ENCODE results near the gene DNAJC28. TPM values are rescaled to one million over a fixed set of nuclear protein-coding genes. Genes with fewer than 3 reads are reported as not detected.
A peak's percentile ranks its signal among the peaks of the same experiment; 100 is the strongest.

The DNAJC28 gene
- total and polyA plus RNA-seq, 8 donors: 0.73 to 2.0 (median 1.2) TPM

DNA sequence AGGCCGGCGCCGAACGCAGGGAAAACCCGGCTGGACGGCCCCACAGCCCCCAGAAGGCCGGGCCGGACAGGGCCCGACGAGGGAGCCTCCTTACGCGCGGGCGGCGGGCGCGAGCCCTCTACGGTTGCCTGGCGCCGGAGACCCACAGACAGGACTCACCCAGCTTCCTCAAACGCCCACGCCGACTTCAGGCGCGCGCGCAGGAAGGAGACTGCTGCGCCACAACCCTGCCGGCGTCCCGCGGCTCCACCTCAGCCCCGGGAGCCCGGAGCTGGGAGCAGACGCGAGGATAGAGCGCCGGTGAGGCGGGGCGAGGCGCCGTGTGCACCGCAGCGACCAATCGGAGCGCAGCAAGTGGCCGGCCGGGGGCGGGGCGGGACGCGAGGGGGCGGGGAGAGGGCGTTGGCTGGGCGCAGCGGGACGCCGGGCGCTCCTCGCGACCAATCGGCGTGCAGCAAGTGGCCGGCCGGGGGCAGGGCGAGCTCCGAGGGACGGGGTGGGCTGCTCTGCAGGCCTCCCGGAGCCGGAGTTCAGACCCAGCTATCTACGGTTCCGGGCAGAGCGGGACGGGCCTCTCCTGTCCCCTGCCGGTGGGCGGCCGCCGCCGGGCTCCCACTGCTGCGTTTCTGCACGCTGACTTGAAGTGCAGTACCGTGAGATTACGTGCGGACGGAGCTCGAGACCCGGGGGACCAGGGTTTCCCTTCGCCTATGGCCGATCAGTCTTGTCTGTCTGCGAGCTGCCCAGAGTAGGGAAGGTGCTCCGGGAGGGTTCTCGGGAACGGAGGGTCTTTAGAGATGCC lies 11.6 kb downstream of the DNAJC28 start, which contains the start of gene TMEM50B:
TMEM50B (minus strand) TSS at position 296 of the 802 bp plus-strand sequence. CDS start 11,089 bp downstream, outside the sequence.
- TF ChIP-seq, protein P1, sequence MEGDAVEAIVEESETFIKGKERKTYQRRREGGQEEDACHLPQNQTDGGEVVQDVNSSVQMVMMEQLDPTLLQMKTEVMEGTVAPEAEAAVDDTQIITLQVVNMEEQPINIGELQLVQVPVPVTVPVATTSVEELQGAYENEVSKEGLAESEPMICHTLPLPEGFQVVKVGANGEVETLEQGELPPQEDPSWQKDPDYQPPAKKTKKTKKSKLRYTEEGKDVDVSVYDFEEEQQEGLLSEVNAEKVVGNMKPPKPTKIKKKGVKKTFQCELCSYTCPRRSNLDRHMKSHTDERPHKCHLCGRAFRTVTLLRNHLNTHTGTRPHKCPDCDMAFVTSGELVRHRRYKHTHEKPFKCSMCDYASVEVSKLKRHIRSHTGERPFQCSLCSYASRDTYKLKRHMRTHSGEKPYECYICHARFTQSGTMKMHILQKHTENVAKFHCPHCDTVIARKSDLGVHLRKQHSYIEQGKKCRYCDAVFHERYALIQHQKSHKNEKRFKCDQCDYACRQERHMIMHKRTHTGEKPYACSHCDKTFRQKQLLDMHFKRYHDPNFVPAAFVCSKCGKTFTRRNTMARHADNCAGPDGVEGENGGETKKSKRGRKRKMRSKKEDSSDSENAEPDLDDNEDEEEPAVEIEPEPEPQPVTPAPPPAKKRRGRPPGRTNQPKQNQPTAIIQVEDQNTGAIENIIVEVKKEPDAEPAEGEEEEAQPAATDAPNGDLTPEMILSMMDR (IDR thresholded peaks at IDR 0.05): peak in 3 of 4 donors; percentile 34 to 51 (median 44)
- ATAC-seq (peak; percentile 94 to 98 (median 95)), FAIRE-seq (no peak), DNase-seq (peak; percentile 95 to 98 (median 98))
- Histone ChIP-seq H3K36me3 (no peaks in the 10 kb centered on the region), H3K27me3 (no peaks in the 10 kb centered on the region), H3K9me3 (no peaks in the 10 kb centered on the region), H3K4me1 (peaks cover 0 to 6% (median 4%) of the 10 kb centered on the region in 3 donors), H3K27ac (peak within 1 kb of the TSS; percentile 87 to 95 (median 91)), H3K4me3 (peak within 1 kb of the TSS; percentile 68 to 98 (median 92))
- 0% methylated on average over 58 to 93 of the region's 93 CpGs for WGBS, 2 donors
- intact Hi-C loops (cut with DNase I): no loop called here

DNA sequence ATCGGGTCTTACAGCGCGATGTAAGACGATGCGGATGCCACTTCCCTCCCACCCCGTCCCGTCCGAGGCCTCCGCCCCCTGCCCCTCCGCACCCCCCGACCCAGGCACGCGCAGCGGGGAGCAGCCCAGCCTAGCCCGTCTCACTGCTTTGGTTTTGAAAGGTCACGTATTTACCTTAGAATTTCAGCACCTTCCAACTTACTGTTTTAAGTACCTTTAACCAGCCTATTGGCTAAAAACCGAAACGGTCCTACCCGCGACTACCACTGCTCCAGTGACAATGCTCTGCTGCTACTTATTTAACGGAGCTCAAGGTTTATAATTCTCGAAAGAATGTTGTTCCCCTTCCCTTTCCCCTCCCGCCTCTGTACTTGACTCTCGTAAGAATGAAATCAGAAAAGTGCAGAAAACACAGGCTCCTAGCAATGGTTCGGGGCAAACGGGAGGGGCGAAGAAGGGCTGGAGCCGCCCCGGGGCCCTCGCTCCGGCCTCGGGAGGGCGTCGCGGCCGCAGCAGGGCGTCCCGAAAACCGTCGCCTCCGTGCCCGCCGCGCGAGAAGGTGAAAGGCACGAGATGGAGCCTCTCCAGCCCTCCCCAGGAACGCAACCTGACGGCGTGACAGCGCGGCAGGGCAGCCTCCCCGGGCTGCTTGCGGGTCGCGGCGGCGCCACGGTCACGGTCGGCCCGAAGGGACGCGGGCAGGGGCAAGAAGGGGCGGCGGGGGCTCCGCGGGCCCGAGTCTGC lies 12.4 kb downstream of the DNAJC28 start:
- H3K27ac ChIP-seq: peak overlapping the region; percentile 87 to 95 (median 91)
- no peak for FAIRE-seq
- H3K4me3 ChIP-seq: peak overlapping the region; percentile 68 to 98 (median 92)
- intact Hi-C loops (cut with DNase I): no loop called here
- H3K9me3 ChIP-seq: no peaks in the 10 kb centered on the region
- peaks cover 0 to 6% (median 4%) of the 10 kb centered on the region in 3 donors for H3K4me1 ChIP-seq
- ATAC-seq: peak; percentile 22 to 42 (median 26)
- no peaks in the 10 kb centered on the region for H3K27me3 ChIP-seq
- peak in 4 of 6 donors; percentile 27 to 65 (median 45) for DNase-seq
- TF ChIP-seq, protein P1 (IDR thresholded peaks at IDR 0.05): no peak
- WGBS, 2 donors: 0 to 1% methylated on average over 58 to 68 of the region's 68 CpGs
- H3K36me3 ChIP-seq: no peaks in the 10 kb centered on the region

DNA sequence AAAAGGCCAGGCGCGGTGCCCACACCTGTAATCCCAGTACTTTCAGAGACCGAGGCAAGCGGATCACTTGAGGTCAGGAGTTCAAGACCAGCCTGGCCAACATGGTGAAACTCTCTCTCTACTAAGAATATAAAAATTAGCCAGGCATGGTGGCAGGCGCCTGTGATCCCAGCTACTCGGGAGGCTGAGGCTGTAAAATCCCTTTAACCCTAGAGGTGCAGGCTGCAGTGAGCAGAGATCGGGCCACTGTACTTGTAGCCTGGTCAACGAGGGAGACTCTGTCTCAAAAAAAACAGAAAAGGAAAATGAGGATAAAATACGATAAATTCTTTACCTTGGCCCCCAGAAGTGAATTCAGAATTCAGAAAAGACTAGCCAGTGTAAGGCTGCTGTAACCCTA lies 13.3 kb downstream of the DNAJC28 start:
- no peaks in the 10 kb centered on the region for H3K9me3 ChIP-seq

DNA sequence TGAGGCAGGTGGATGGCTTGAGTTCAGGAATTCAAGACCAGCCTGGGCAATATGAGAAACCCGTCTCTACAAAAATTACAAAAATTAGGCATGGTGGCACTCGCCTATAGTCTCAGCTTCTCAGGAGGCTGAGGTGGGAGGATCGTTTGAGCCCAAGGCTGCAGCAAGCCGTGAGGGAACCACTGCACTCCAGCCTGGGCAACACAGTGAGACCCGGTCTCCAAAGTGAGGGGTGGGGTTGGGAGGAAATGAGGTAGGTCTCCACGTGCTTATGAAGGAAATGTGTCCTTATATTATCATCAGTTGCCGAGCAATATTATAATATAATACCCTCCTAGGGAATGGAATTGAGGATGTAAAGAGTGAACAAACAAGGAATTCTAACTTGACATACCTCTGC lies 14.4 kb downstream of the DNAJC28 start:
- ATAC-seq: no peak
- Histone ChIP-seq H3K36me3 (no peaks in the 10 kb centered on the region), H3K4me3 (no peak overlapping the region), H3K27ac (no peak overlapping the region), H3K9me3 (no peaks in the 10 kb centered on the region), H3K4me1 (peaks cover 0 to 6% (median 4%) of the 10 kb centered on the region in 3 donors), H3K27me3 (no peaks in the 10 kb centered on the region)
- FAIRE-seq: no peak
- WGBS, 2 donors: 85% methylated on average over 7 of the region's 7 CpGs
- TF ChIP-seq, protein P1 (IDR thresholded peaks at IDR 0.05): no peak
- intact Hi-C loops (cut with DNase I): no loop called here
- no peak for DNase-seq

More for the DNA sequence above, 13.3 kb downstream of the DNAJC28 start:
- Histone ChIP-seq H3K27me3 (no peaks in the 10 kb centered on the region), H3K36me3 (no peaks in the 10 kb centered on the region), H3K4me3 (peak overlapping the region in 3 of 4 donors; percentile 68 to 98 (median 90)), H3K27ac (peak overlapping the region in 2 of 4 donors; percentile 5 to 90), H3K4me1 (peaks cover 0 to 6% (median 4%) of the 10 kb centered on the region in 3 donors)
- WGBS, 2 donors: 52 to 59% methylated on average over 9 of the region's 9 CpGs
- intact Hi-C loops (cut with DNase I): no loop called here
- no peak for ATAC-seq
- no peak for FAIRE-seq
- DNase-seq: no peak
- TF ChIP-seq, protein P1 (IDR thresholded peaks at IDR 0.05): no peak

Measured in pancreas (tissue), 10 donors.